Ovary (tissue), 9 donors: ENCODE measurements around the gene SIGMAR1. TPM values are rescaled to one million over a fixed set of nuclear protein-coding genes. Genes with fewer than 3 reads are reported as not detected.

Experiments
- DNase-seq, 5 donors: peaks; one replicate each; pipeline ENCODE4 v3.0.0-alpha.2; 2019 to 2020
- H3K27ac ChIP-seq, 2 donors: fragments of 200-600 bp; one replicate each; pipeline versions ENCODE4 v1.5.1 to v1.8.0; 2019 to 2022
- H3K27me3 ChIP-seq: fragments of 200-600 bp; one replicate; pipeline ENCODE4 v1.8.0; 2022
- H3K36me3 ChIP-seq: fragments of 200-600 bp; sonication (generic); one replicate; pipeline ENCODE4 v1.5.1; 2019
- H3K4me1 ChIP-seq: one replicate; pipeline ENCODE4 v1.8.1; 2013; ENCODE audit warnings: mild to moderate bottlenecking, moderate library complexity; ENCODE audit not compliant: insufficient read depth
- H3K4me3 ChIP-seq: fragments of 200-600 bp; sonication (generic); one replicate; pipeline ENCODE4 v1.5.1; 2017
- H3K9me3 ChIP-seq, 2 donors: fragments of 200-600 bp in 1 of 2; sonication (generic) in 1 of 2; one replicate each; pipeline versions ENCODE4 v1.5.1 to v1.8.1; 2013 to 2019; ENCODE audit warnings: mild to moderate bottlenecking in 1 of 2, moderate library complexity in 1 of 2
- CTCF ChIP-seq, 3 donors: fragments of 450-650 bp in 2 of 3; fragments of 200-600 bp in 1 of 3; IDR thresholded peaks; one replicate each; pipeline versions ENCODE4 v1.5.1 to v1.8.0; 2016 to 2022; ENCODE audit warnings: antibody characterized with exemption in 3 of 3, mild to moderate bottlenecking in 1 of 3
- EP300 ChIP-seq: sonication (generic); formaldehyde crosslinking; IDR thresholded peaks from one replicate; pipeline ENCODE4 v1.6.1; 2017; ENCODE audit warnings: antibody characterized with exemption
- POLR2A ChIP-seq: fragments of 450-650 bp; IDR thresholded peaks from one replicate; pipeline ENCODE4 v1.6.1; 2017; ENCODE audit warnings: antibody characterized with exemption, mild to moderate bottlenecking, moderate library complexity
- WGBS, 3 donors: extraction: QIAGEN DNeasy Blood & Tissue Kit in 1 of 3; methylation state at CpG; one replicate each; pipeline versions ENCODE4 v1.1.5 to v1.1.7; 2013 to 2017; 5-methylcytosine and 5-hydroxymethylcytosine counted together
- intact Hi-C, 4 donors: fragments of 100-400 bp; cut with DNase I; formaldehyde crosslinking; loops; one replicate each; pipeline versions ENCODE4 v1.11.0 to v1.15.1; 2022 to 2023
- polyA plus RNA-seq, 2 donors: library from polyadenylated mRNA; stranded (reverse); fragments of 200-250 nt in 1 of 2; fragments of 350-450 nt in 1 of 2; fragmentation: Illumina TruSeq in 1 of 2; extraction: RNeasy Lipid Tissue Mini Kit (QIAGEN cat#74804) in 1 of 2; gene quantifications; one replicate each; pipeline ENCODE4 v1.2.3, GENCODE V29; 2013 to 2014
- total RNA-seq, 7 donors: library from RNA; depleted of rRNA in 2 of 7; stranded (reverse); fragments of >200 nt in 2 of 7; fragmentation: NEBNext Ultra II Directional in 3 of 7; extraction: Animal tissue kit (Norgen Biotek cat#: 25700) in 3 of 7; gene quantifications; one replicate each; pipeline versions ENCODE4 v1.1.0 to v1.2.4, GENCODE V29; 2016 to 2023
- donor health status: DM: no; HTN: no; CAD: no; lungs with moderate emphysema.
- donor health status: DM: no; HTN: no; CAD: no.
- donor health status: Bipolar disorder and iron deficiency.
- donor health status: DM: yes; HTN: yes; CAD: no.
- donor health status: DM: no; HTN: no; CAD: no.
- donor health status: DM: yes; HTN: yes; CAD: no.

SIGMAR1 gene
- total and polyA plus RNA-seq, 9 donors, result 47.2 to 92.4 (median 54.3) TPM

DNA sequence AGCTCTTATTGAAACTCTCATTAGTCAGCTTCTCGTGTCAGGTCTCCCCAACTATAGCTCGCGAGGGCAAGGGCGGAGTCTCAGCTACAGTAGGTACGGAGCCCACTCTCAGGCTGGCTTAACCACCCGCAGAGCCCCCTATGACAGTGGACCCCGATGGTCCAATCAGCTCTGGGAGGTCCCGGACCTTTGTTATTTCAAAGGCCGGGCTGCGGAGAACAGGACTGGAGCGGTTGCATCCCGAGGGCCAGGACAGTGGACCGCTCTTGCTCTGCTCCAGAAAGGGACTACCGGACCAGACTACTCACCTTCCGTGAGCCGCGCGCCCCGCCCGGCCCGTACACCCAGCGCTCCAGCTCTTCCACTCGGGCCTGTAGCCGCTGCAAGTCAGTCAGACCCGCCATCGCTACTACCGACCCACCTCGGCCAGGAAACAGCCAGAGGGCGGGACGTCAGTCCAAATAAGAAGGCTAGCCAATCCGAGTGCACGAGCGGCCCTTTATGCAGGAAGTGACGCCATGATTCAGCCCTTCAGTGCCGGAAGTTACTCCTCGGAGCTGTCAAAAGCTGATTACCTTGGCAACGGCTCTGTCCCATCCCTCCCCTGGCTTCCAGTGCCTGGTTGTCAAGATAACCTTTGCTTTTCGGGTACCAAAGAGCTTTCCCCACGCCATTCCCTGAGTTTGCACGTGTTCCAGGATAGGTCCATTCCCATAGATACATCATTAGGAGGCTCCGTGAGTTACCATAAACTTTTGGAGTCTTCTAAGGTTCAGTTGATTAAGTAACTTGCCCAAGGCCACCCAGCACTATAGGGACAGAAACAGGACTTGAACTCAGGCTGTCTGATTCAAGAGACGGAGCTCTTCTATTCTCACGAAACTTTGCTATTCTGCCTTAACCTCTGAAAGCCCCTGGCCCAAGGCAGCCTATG is 17.3 kb downstream of the SIGMAR1 start, which contains the start of gene DCTN3:
Gene DCTN3 (minus strand): TSS at position 435 of the 934 bp plus-strand sequence. CDS start 31 bp downstream, at position 404.
- no peaks in the 10 kb centered on the region for H3K36me3 ChIP-seq

GRCh38 chr9:34615132-34615531 is 22.5 kb downstream of the SIGMAR1 start:
- no peak for DNase-seq
- Histone ChIP-seq H3K9me3 (no peaks in the 10 kb centered on the region), H3K27ac (no peak overlapping the region), H3K4me3 (no peak overlapping the region), H3K27me3 (no peaks in the 10 kb centered on the region), H3K36me3 (no peaks in the 10 kb centered on the region), H3K4me1 (peaks cover 14% of the 10 kb centered on the region)
- TF ChIP-seq POLR2A (no peak), CTCF (IDR thresholded peaks at IDR 0.05) (no peak), EP300 (no peak)
- intact Hi-C loops, result no loop called here
- 81 to 90% (median 89%) methylated on average over 2 of the region's 2 CpGs for WGBS, 3 donors

More for the DNA sequence above, 17.3 kb downstream of the SIGMAR1 start, which contains the start of gene DCTN3:
- Histone ChIP-seq H3K4me3 (peak within 1 kb of the TSS; percentile 72), H3K27ac (no peak within 1 kb of the TSS), H3K4me1 (peaks cover 6% of the 10 kb centered on the region), H3K27me3 (no peaks in the 10 kb centered on the region), H3K9me3 (no peaks in the 10 kb centered on the region)
- DNase-seq, result peak; percentile 88 to 95 (median 91)
- WGBS, 3 donors, result 3 to 4% (median 4%) methylated on average over 43 of the region's 43 CpGs
- intact Hi-C loops, result no loop called here
- TF ChIP-seq EP300 (no peak), POLR2A (peak; percentile 21)

- H3K36me3 ChIP-seq, result no peaks in the 10 kb centered on the region
- H3K27me3 ChIP-seq, result no peaks in the 10 kb centered on the region
- peaks cover 9% of the 10 kb centered on the region for H3K4me1 ChIP-seq
- H3K9me3 ChIP-seq, result no peaks in the 10 kb centered on the region
- intact Hi-C loops, result no loop called here
- no peak for TF ChIP-seq POLR2A
- TF ChIP-seq CTCF (IDR thresholded peaks at IDR 0.05), result peak; percentile 64 to 80 (median 68)
- no peak for TF ChIP-seq EP300
- no peak overlapping the region for H3K27ac ChIP-seq
- 2 to 4% (median 3%) methylated on average over 15 of the region's 15 CpGs for WGBS, 3 donors
- DNase-seq, result peak; percentile 69 to 84 (median 79)
- peak overlapping the region; percentile 64 for H3K4me3 ChIP-seq
Observed at GRCh38 chr9:34612788-34613390, 24.7 kb downstream of the SIGMAR1 start.

- peak; percentile 84 to 89 (median 87) for DNase-seq
- TF ChIP-seq EP300 (no peak), POLR2A (peak; percentile 76)
- Histone ChIP-seq H3K4me3 (peak within 1 kb of the TSS; percentile 64), H3K27me3 (no peaks in the 10 kb centered on the region), H3K9me3 (no peaks in the 10 kb centered on the region), H3K36me3 (no peaks in the 10 kb centered on the region), H3K27ac (peak within 1 kb of the TSS; percentile 61 to 82), H3K4me1 (peaks cover 9% of the 10 kb centered on the region)
- intact Hi-C loops, result no loop called here
- 0 to 1% (median 1%) methylated on average over 51 to 77 of the region's 77 CpGs for WGBS, 3 donors
Observed at GRCh38 chr9:34611811-34612787, 25.5 kb downstream of the SIGMAR1 start, which contains the start of gene RPP25L. Gene RPP25L, minus strand, starts transcription at chr9:34612097. Its CDS starts 801 bp downstream, at chr9:34611296.
